ENCODE results near the gene CYP39A1.
A peak's percentile ranks its signal among the peaks of the same experiment; 100 is the strongest.

- no peak for TF ChIP-seq POLR2A (IDR thresholded peaks at IDR 0.05)
- TF ChIP-seq CTCF (IDR thresholded peaks at IDR 0.05): peak in 2 of 6 experiments; percentile 21 to 39
Observed at GRCh38 chr6:46677314-46677654, 24.7 kb upstream of the CYP39A1 start.
